Caco-2 (cell line): Measurements from ENCODE around the gene MTCH2. TPM values are rescaled to one million over a fixed set of nuclear protein-coding genes. Genes with fewer than 3 reads are reported as not detected.

ENCODE experiments used
- BruUV-seq: library from RNA; stranded (reverse); fragments of 400-500 nt; replicated peaks from 2 replicates; lab custom pipeline; 2021; lab: Mats Ljungman, UMichigan
- CTCF ChIA-PET: fragments of 300-600 bp; sonication (Branson Sonifier 250); formaldehyde crosslinking; loops from one replicate; lab custom pipeline; 2022; ENCODE audit warnings: antibody characterized with exemption; lab: Charles Lee
- POLR2A ChIA-PET: fragments of 300-600 bp; sonication (Branson Sonifier 250); formaldehyde crosslinking; loops from one replicate; lab custom pipeline; 2022; ENCODE audit warnings: antibody characterized with exemption; lab: Charles Lee
- DNase-seq, 2 experiments: peaks; one replicate each; pipeline versions ENCODE4 v3.0.0 to v3.0.0-alpha.2; 2020 to 2022
- H3K27me3 ChIP-seq: replicated peaks from 2 replicates; pipeline ENCODE4 v1.6.0; 2011; ENCODE audit warnings: low read length; ENCODE audit not compliant: control insufficient read depth, insufficient read depth
- H3K36me3 ChIP-seq: 2 replicates; pipeline ENCODE4 v1.5.1; 2011; ENCODE audit warnings: low read length; ENCODE audit not compliant: control insufficient read depth, insufficient read depth
- H3K4me1 ChIP-seq: fragments of 250-450 bp; sonication (Bioruptor Pico); 2 replicates; pipeline ENCODE4 v1.5.1; 2020; ENCODE audit warnings: mild to moderate bottlenecking
- H3K4me3 ChIP-seq: 2 replicates; pipeline ENCODE4 v1.5.1; 2011; ENCODE audit warnings: low read depth, mild to moderate bottlenecking, control low read depth, low read length
- H3K9me3 ChIP-seq: fragments of 250-450 bp; sonication (Bioruptor Pico); 2 replicates; pipeline ENCODE4 v1.5.1; 2020; ENCODE audit warnings: mild to moderate bottlenecking, moderate library complexity
- H3K27ac Mint-ChIP-seq: one replicate; pipeline ENCODE4 v1.8.0; 2022; ENCODE audit warnings: mixed read lengths; ENCODE audit not compliant: unreplicated experiment
- H3K27me3 Mint-ChIP-seq: one replicate; pipeline ENCODE4 v1.8.0; 2022; ENCODE audit warnings: mixed read lengths; ENCODE audit not compliant: insufficient read depth, unreplicated experiment
- H3K36me3 Mint-ChIP-seq: one replicate; pipeline ENCODE4 v1.8.0; 2022; ENCODE audit warnings: mild to moderate bottlenecking, mixed read lengths; ENCODE audit not compliant: insufficient read depth, unreplicated experiment
- H3K4me1 Mint-ChIP-seq: one replicate; pipeline ENCODE4 v1.8.0; 2022; ENCODE audit warnings: low read depth, mixed read lengths; ENCODE audit not compliant: unreplicated experiment
- H3K4me3 Mint-ChIP-seq: one replicate; pipeline ENCODE4 v1.8.0; 2022; ENCODE audit warnings: mild to moderate bottlenecking, moderate library complexity, mixed read lengths; ENCODE audit not compliant: unreplicated experiment
- H3K9me3 Mint-ChIP-seq: one replicate; pipeline ENCODE4 v1.8.0; 2022; ENCODE audit warnings: mixed read lengths; ENCODE audit not compliant: unreplicated experiment
- CTCF ChIP-seq, 2 experiments: fragments of 200-600 bp in 1 of 2; IDR thresholded peaks; 1 replicate in 1 of 2; 2 replicates in 1 of 2; pipeline versions ENCODE4 v1.5.1 to v1.8.0; 2011 to 2022; ENCODE audit warnings: antibody characterized with exemption in 1 of 2, control low read depth in 1 of 2, inconsistent platforms in 1 of 2, low read depth in 1 of 2, low read length in 1 of 2, mild to moderate bottlenecking in 1 of 2, moderate library complexity in 1 of 2; ENCODE audit not compliant: insufficient read depth in 1 of 2, severe bottlenecking in 1 of 2, unreplicated experiment in 1 of 2
- intact Hi-C: fragments of 100-400 bp; cut with micrococcal nuclease; formaldehyde crosslinking; loops from one replicate; pipeline ENCODE4 v1.10.0; 2022; ENCODE audit not compliant: unreplicated experiment
- total RNA-seq: library from RNA; stranded (reverse); gene quantifications from 2 replicates; pipeline ENCODE4 v1.2.3, GENCODE V29; 2022

The MTCH2 gene
- total RNA-seq, 1 experiment from 2014 or later, result 167 TPM

DNA sequence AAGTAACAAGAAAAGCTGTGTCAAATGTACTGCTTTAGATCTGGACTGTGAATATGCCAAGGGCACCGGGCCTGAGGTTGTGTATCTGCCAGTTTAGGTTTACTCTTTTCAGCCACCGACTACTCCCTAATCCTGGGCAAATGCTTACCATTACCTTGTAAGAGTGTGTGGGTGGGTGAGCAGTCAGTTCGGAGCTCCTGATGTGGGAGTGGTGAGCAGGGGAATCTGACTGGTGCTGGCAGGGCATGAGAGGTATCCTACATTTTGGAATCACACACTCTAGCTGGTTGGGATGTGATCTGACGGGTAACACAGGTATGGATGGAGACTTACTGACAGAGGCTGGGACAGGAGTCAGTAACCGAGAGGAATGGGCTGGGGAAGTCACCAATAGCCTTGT, 58.5 kb downstream of the MTCH2 start:
- CTCF ChIA-PET, result no interaction called here
- Mint-ChIP-seq H3K27ac (no peak overlapping the region), H3K4me1 (peaks cover 6% of the 10 kb centered on the region), H3K4me3 (no peak overlapping the region), H3K36me3 (peaks cover 44% of the 10 kb centered on the region), H3K9me3 (no peaks in the 10 kb centered on the region), H3K27me3 (no peaks in the 10 kb centered on the region)
- H3K36me3 ChIP-seq, result peaks cover 1% of the 10 kb centered on the region; the same call in 1 of the 2 replicates
- no TSS peak for BruUV-seq
- no peaks in the 10 kb centered on the region for H3K9me3 ChIP-seq
- POLR2A ChIA-PET, result no interaction called here
- no peaks in the 10 kb centered on the region for H3K27me3 ChIP-seq
- no peaks in the 10 kb centered on the region for H3K4me1 ChIP-seq
- intact Hi-C loops, result no loop called here
- no peak overlapping the region for H3K4me3 ChIP-seq
- TF ChIP-seq CTCF (IDR thresholded peaks at IDR 0.05; ENCODE audit: insufficient read depth in 1 of 2, low read depth in 1 of 2, low read length in 1 of 2, severe bottlenecking in 1 of 2, unreplicated experiment in 1 of 2), result no peak
- DNase-seq, result no peak

GRCh38 chr11:47578524-47579494, 63.5 kb downstream of the MTCH2 start, which contains the start of the genes KBTBD4 and NDUFS3:
Gene KBTBD4 (minus strand): TSS chr11:47578970. CDS start chr11:47578951, 19 bp downstream.
Gene NDUFS3 (plus strand): TSS chr11:47579074. CDS start chr11:47579092, 18 bp downstream.
- Mint-ChIP-seq H3K27ac (peak within 1 kb of the TSS; percentile 95), H3K27me3 (no peaks in the 10 kb centered on the region), H3K4me3 (peak within 1 kb of the TSS; percentile 91), H3K36me3 (peaks cover 78% of the 10 kb centered on the region), H3K4me1 (peaks cover 6% of the 10 kb centered on the region), H3K9me3 (no peaks in the 10 kb centered on the region)
- CTCF ChIA-PET, result interaction anchor here (1.0 kb wide), 1 partner anchor 25 kb away, joined by 4 read pairs; no protein-coding TSS in a partner anchor
- peaks cover 5% of the 10 kb centered on the region; the same call in 1 of the 2 replicates for H3K4me1 ChIP-seq
- peak; percentile 93 to 94 for DNase-seq
- intact Hi-C loops, result loop anchor here (1.0 kb wide), 1 partner anchor 26 kb away; the partner anchor contains the start of gene CELF1
- POLR2A ChIA-PET, result interaction anchor here (0.5 to 1.6 kb wide), 4 partner anchors 11 to 1661 kb away, joined by 4 to 12 read pairs (median 6); no protein-coding TSS in a partner anchor
- peaks cover 1% of the 10 kb centered on the region; the same call in 1 of the 2 replicates for H3K36me3 ChIP-seq
- peak within 1 kb of the TSS; percentile 95 for H3K4me3 ChIP-seq
- no peak for TF ChIP-seq CTCF (IDR thresholded peaks at IDR 0.05; ENCODE audit: insufficient read depth in 1 of 2, low read depth in 1 of 2, low read length in 1 of 2, severe bottlenecking in 1 of 2, unreplicated experiment in 1 of 2)
- H3K9me3 ChIP-seq, result no peaks in the 10 kb centered on the region
- BruUV-seq, result TSS peak; percentile 63
- no peaks in the 10 kb centered on the region for H3K27me3 ChIP-seq

GRCh38 chr11:47577460-47578041, 64.8 kb downstream of the MTCH2 start:
- H3K27me3 ChIP-seq, result no peaks in the 10 kb centered on the region
- no peaks in the 10 kb centered on the region for H3K9me3 ChIP-seq
- Mint-ChIP-seq H3K27me3 (no peaks in the 10 kb centered on the region), H3K9me3 (no peaks in the 10 kb centered on the region), H3K27ac (peak overlapping the region; percentile 95), H3K4me3 (peak overlapping the region; percentile 91), H3K36me3 (peaks cover 79% of the 10 kb centered on the region), H3K4me1 (peaks cover 6% of the 10 kb centered on the region)
- peaks cover 5% of the 10 kb centered on the region; the same call in 1 of the 2 replicates for H3K4me1 ChIP-seq
- no peak for TF ChIP-seq CTCF (IDR thresholded peaks at IDR 0.05; ENCODE audit: insufficient read depth in 1 of 2, low read depth in 1 of 2, low read length in 1 of 2, severe bottlenecking in 1 of 2, unreplicated experiment in 1 of 2)
- no TSS peak for BruUV-seq
- ChIA-PET POLR2A (interaction anchor here (0.7 kb wide), 1 partner anchor 12 kb away, joined by 5 read pairs; the partner anchor contains the start of gene PTPMT1), CTCF (interaction anchor here (1.0 kb wide), 1 partner anchor 24 kb away, joined by 3 read pairs; no protein-coding TSS in a partner anchor)
- H3K4me3 ChIP-seq, result peak overlapping the region; percentile 95
- H3K36me3 ChIP-seq, result peaks cover 1% of the 10 kb centered on the region; the same call in 1 of the 2 replicates
- DNase-seq, result no peak
- intact Hi-C loops, result no loop called here
